ENCODE results near the gene SMAD6.

DNA sequence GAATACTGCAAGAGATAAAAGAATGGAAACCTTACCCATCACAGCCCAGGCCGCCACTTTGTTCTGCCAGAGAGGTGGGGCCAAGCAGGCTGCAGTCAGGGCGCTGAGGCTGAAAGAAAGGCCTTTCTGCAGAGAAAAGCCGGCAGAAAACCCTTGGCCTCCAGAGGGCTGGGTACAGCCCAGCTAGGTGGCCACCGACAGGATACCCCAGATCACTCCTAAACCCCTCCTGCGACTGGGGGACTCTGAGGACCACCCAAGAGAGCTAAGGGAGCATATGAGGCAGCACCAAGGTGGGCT, 69.3 kb downstream of the SMAD6 start:
- TF ChIP-seq, protein P1, sequence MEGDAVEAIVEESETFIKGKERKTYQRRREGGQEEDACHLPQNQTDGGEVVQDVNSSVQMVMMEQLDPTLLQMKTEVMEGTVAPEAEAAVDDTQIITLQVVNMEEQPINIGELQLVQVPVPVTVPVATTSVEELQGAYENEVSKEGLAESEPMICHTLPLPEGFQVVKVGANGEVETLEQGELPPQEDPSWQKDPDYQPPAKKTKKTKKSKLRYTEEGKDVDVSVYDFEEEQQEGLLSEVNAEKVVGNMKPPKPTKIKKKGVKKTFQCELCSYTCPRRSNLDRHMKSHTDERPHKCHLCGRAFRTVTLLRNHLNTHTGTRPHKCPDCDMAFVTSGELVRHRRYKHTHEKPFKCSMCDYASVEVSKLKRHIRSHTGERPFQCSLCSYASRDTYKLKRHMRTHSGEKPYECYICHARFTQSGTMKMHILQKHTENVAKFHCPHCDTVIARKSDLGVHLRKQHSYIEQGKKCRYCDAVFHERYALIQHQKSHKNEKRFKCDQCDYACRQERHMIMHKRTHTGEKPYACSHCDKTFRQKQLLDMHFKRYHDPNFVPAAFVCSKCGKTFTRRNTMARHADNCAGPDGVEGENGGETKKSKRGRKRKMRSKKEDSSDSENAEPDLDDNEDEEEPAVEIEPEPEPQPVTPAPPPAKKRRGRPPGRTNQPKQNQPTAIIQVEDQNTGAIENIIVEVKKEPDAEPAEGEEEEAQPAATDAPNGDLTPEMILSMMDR (conservative IDR thresholded peaks at IDR 0.05; ENCODE audit: low read depth, low read length), result no peak
- TF ChIP-seq EZH2 (IDR thresholded peaks at IDR 0.05; ENCODE audit: low read length, unreplicated experiment), result no peak
